Measurements from ENCODE around the gene ZKSCAN5.

- TF ChIP-seq POLR2AphosphoS5 (IDR thresholded peaks at IDR 0.05) (no peak), CTCF (IDR thresholded peaks at IDR 0.05) (no peak), POLR2A (IDR thresholded peaks at IDR 0.05) (no peak), EP300 (IDR thresholded peaks at IDR 0.05) (no peak)
Measured at GRCh38 chr7:99460651-99461050, 43.8 kb upstream of the ZKSCAN5 start.
